ENCODE results near the gene REEP1.

GRCh38 chr2:86240251-86240650 is 97.2 kb downstream of the REEP1 start:
- TF ChIP-seq CTCF (IDR thresholded peaks at IDR 0.05) (no peak), ZFX (IDR thresholded peaks at IDR 0.05; ENCODE audit: borderline replicate concordance) (no peak)
